Loucy (cell line): ENCODE results near the gene BCLAF1.

ENCODE experiments used
- H2AFZ ChIP-seq: fragments of 200-600 bp; sonication (generic); 2 replicates; pipeline ENCODE4 v1.6.0; 2016; ENCODE audit warnings: antibody characterized with exemption, mild to moderate bottlenecking, low read length, moderate library complexity
- H3F3A ChIP-seq: fragments of 200-600 bp; 2 replicates; pipeline ENCODE4 v1.6.0; 2016; ENCODE audit warnings: antibody characterized with exemption, low read depth, mild to moderate bottlenecking
- H3K27me3 ChIP-seq: fragments of 200-600 bp; sonication (generic); 2 replicates; pipeline ENCODE4 v1.6.1; 2014; ENCODE audit warnings: low read length, mild to moderate bottlenecking; ENCODE audit not compliant: insufficient read depth, poor library complexity, severe bottlenecking
- H3K36me3 ChIP-seq: fragments of 200-600 bp; sonication (generic); 2 replicates; pipeline ENCODE4 v1.6.1; 2016; ENCODE audit warnings: low read length; ENCODE audit not compliant: insufficient read depth
- H3K4me1 ChIP-seq: fragments of 200-600 bp; sonication (generic); 2 replicates; pipeline ENCODE4 v1.5.1; 2014; ENCODE audit warnings: low read length, mild to moderate bottlenecking; ENCODE audit not compliant: insufficient read depth, poor library complexity, severe bottlenecking
- H3K4me2 ChIP-seq: fragments of 200-600 bp; sonication (generic); 2 replicates; pipeline ENCODE4 v1.6.0; 2014; ENCODE audit warnings: antibody characterized with exemption, low read length, low read depth, mild to moderate bottlenecking; ENCODE audit not compliant: poor library complexity, severe bottlenecking
- H3K4me3 ChIP-seq: fragments of 200-600 bp; sonication (generic); 2 replicates; pipeline ENCODE4 v1.5.1; 2014; ENCODE audit warnings: low read length, mild to moderate bottlenecking, mixed read lengths; ENCODE audit not compliant: poor library complexity, severe bottlenecking
- H3K79me2 ChIP-seq: fragments of 200-600 bp; sonication (generic); 2 replicates; pipeline ENCODE4 v1.6.1; 2014; ENCODE audit warnings: low read length; ENCODE audit not compliant: insufficient read depth
- H3K9ac ChIP-seq: fragments of 200-600 bp; sonication (generic); 2 replicates; pipeline ENCODE4 v1.6.0; 2014; ENCODE audit warnings: mild to moderate bottlenecking, low read depth, low read length, moderate library complexity; ENCODE audit not compliant: poor library complexity, severe bottlenecking
- H3K9me2 ChIP-seq: fragments of 200-600 bp; sonication (generic); replicated peaks from 2 replicates; pipeline ENCODE4 v1.6.1; 2016; ENCODE audit warnings: low read depth, low read length, mixed read lengths
- H3K9me3 ChIP-seq: fragments of 200-600 bp; sonication (generic); 2 replicates; pipeline ENCODE4 v1.6.1; 2014; ENCODE audit warnings: mild to moderate bottlenecking, antibody characterized with exemption, low read length, low read depth; ENCODE audit not compliant: insufficient read depth
- H4K20me1 ChIP-seq: fragments of 200-600 bp; sonication (generic); 2 replicates; pipeline ENCODE4 v1.6.0; 2014; ENCODE audit warnings: antibody characterized with exemption, low read length, mild to moderate bottlenecking; ENCODE audit not compliant: insufficient read depth, poor library complexity, severe bottlenecking
- EZH2phosphoT487 ChIP-seq: fragments of 200-600 bp; IDR thresholded peaks from 2 replicates; pipeline ENCODE4 v1.6.1; 2018; ENCODE audit warnings: antibody characterized with exemption, mild to moderate bottlenecking, moderate library complexity, borderline replicate concordance
- TF ChIP-seq, protein P1 (sequence below): fragments of 200-600 bp; sonication (generic); conservative IDR thresholded peaks from 2 replicates; pipeline ENCODE4 v1.5.1; 2014; ENCODE audit warnings: mild to moderate bottlenecking, antibody characterized with exemption, low read length

Gene BCLAF1

DNA sequence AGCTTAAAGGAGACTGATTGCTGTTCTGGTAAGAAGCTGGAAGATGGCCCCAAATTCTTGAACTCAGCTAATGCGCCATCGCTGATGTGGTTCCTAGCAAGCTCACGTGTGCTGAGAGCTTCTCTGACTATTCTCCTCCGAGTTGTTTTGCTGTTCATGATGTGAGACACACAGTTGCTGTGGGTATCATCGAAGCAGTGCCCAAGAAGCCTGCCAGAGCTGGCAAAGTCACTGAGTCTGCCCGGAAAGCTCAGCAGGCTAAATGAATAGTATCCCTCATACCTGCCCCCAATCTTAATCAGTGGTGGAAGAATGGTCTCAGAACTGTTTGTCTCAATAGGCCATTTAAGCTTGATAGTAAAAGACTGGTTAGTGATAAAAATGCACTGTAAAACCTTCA is 28.3 kb upstream of the BCLAF1 start:
- Histone ChIP-seq H3K9ac (no peak overlapping the region), H4K20me1 (no peaks in the 10 kb centered on the region), H3K9me2 (no peaks in the 10 kb centered on the region), H3K36me3 (no peaks in the 10 kb centered on the region), H2AFZ (no peak overlapping the region), H3K27me3 (no peaks in the 10 kb centered on the region), H3K4me3 (no peak overlapping the region), H3K79me2 (no peaks in the 10 kb centered on the region), H3K4me2 (no peak overlapping the region), H3K9me3 (no peaks in the 10 kb centered on the region), H3F3A (no peaks in the 10 kb centered on the region), H3K4me1 (no peaks in the 10 kb centered on the region)
- TF ChIP-seq EZH2phosphoT487 = no peak
- TF ChIP-seq, protein P1, sequence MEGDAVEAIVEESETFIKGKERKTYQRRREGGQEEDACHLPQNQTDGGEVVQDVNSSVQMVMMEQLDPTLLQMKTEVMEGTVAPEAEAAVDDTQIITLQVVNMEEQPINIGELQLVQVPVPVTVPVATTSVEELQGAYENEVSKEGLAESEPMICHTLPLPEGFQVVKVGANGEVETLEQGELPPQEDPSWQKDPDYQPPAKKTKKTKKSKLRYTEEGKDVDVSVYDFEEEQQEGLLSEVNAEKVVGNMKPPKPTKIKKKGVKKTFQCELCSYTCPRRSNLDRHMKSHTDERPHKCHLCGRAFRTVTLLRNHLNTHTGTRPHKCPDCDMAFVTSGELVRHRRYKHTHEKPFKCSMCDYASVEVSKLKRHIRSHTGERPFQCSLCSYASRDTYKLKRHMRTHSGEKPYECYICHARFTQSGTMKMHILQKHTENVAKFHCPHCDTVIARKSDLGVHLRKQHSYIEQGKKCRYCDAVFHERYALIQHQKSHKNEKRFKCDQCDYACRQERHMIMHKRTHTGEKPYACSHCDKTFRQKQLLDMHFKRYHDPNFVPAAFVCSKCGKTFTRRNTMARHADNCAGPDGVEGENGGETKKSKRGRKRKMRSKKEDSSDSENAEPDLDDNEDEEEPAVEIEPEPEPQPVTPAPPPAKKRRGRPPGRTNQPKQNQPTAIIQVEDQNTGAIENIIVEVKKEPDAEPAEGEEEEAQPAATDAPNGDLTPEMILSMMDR = no peak

DNA sequence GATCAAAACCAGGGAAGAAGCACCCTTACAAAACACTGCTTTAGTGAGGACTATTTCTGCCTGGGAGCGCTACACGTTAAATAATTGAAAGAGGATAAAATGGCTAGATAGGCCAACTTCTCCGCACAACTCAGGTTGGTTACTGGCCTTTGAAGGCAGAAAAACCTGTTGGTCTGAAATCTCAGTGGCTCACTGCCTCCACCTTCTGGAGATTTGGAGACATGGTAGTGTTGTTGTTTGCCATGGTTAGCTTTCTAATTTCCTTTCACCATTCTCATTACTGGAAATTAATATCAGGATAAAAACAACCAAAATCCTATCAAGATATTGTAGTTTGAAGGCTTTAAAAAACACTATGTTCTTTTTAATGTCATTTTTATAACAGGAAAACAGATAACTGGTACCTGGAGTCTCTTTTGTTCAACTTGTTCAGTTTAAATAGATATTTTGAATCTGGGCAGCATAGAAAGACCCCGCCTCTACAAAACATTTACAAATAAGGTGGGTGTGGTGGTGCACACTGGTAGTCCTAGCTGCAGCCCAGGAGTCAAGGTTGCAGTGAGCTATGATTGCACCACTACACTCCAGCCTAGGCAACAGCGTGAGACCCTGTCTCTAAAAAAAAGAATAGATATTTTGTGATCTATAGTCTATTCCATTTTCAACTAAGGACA is 27.5 kb upstream of the BCLAF1 start:
- H3K9me2 ChIP-seq = no peaks in the 10 kb centered on the region
- no peaks in the 10 kb centered on the region for H3F3A ChIP-seq
- H3K79me2 ChIP-seq = no peaks in the 10 kb centered on the region
- no peak overlapping the region for H3K4me2 ChIP-seq
- H3K9me3 ChIP-seq = no peaks in the 10 kb centered on the region
- no peaks in the 10 kb centered on the region for H3K4me1 ChIP-seq
- H4K20me1 ChIP-seq = no peaks in the 10 kb centered on the region
- TF ChIP-seq EZH2phosphoT487 = no peak
- TF ChIP-seq, protein P1 = peak; percentile 84
- no peak overlapping the region for H3K4me3 ChIP-seq
- H2AFZ ChIP-seq = no peak overlapping the region
- H3K27me3 ChIP-seq = no peaks in the 10 kb centered on the region
- no peaks in the 10 kb centered on the region for H3K36me3 ChIP-seq
- H3K9ac ChIP-seq = no peak overlapping the region

DNA sequence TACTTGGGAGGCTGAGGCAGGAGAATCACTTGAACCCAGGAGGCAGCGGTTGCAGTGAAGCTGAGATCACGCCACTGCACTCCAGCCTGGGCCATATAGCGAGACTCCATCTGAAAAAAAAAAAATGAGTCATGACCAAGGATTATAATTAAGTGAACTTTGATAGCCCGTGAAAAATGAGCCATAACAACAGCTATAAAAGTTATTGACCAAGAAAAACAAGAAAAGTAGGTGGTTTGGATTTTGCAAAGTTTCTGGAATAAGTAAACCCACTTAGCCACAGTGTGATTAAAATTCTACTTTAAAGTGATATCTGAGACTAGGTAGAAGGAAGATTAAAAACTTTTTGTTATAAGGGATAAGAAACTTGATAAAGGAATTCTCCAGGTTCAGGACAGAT is 25.9 kb upstream of the BCLAF1 start:
- Histone ChIP-seq H3K27me3 (no peaks in the 10 kb centered on the region), H3F3A (no peaks in the 10 kb centered on the region), H3K9me2 (no peaks in the 10 kb centered on the region), H3K4me1 (no peaks in the 10 kb centered on the region), H3K9me3 (no peaks in the 10 kb centered on the region), H3K36me3 (no peaks in the 10 kb centered on the region), H3K4me2 (no peak overlapping the region), H4K20me1 (no peaks in the 10 kb centered on the region), H3K4me3 (no peak overlapping the region), H2AFZ (no peak overlapping the region), H3K9ac (no peak overlapping the region), H3K79me2 (no peaks in the 10 kb centered on the region)
- TF ChIP-seq, protein P1 = no peak
- no peak for TF ChIP-seq EZH2phosphoT487
